ENCODE measurements around the gene ZNF789. TPM values are rescaled to one million over a fixed set of nuclear protein-coding genes. Genes with fewer than 3 reads are reported as not detected.
"Not testable (repeated sequence)": the region's sequence is repeated elsewhere in the genome, so short reads cannot be mapped to it uniquely, and the experiment has no call there.

ZNF789 gene
- total RNA-seq, 2 donors from 2014 or later = 16.0 to 18.8 TPM

DNA sequence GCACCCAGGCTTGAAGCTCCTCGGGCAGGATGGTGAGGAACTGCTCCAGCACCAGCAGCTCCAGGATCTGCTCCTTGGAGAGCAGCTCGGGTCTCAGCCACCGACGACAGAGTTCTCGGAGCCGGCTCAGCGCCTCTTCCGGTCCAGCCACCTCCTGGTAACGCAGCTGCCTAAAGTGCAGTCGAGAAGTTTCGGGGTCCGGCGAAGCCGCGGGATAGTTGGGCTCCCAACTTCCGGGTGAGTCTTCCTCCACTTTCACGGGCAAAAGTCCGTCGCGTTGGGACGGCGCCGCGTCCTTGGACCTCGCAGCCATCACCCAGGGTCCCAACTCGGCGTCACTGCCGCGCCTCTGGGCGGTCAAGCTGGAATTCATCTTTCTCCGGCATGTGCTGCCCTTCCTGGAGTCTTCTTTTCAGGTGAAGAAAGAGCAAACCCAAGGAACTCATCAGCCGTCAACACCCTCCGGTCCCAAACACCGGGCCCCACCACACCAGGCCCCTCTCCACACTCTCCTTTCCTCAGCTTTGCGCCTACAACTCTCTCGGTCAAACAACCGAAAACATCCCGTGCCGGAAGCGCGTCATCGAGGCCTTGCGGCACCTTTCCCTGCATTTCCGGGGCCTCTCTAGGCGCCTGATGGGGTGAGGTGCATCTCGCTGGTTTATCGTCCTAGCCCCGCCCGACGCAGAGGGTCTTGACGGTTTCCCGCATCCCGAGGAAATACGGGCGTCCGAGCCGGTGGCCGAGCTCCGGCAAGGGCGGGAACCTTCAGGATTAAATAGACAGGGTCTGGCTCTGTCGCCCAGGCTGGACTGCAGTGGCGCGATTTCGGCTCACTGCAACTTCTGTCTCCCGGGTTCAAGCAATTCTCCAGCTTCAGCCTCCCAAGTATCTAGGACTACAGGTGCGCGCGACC is 27.3 kb downstream of the ZNF789 start, which contains the start of gene ZNF394:
Gene ZNF394, minus strand, starts transcription at position 561 of the 916 bp plus-strand sequence. Its CDS starts 188 bp downstream, at position 373.
- H3K4me3 Mint-ChIP-seq = peak within 1 kb of the TSS; percentile 89 to 99
- peaks cover 1 to 3% of the 10 kb centered on the region in 2 donors for H3K9me3 Mint-ChIP-seq
- H3K4me1 Mint-ChIP-seq (ENCODE audit: low read depth) = peaks cover 32% of the 10 kb centered on the region
- peak within 1 kb of the TSS; percentile 90 for H3K27ac Mint-ChIP-seq
- peaks cover 18 to 36% of the 10 kb centered on the region in 2 donors for H3K36me3 Mint-ChIP-seq (ENCODE audit: insufficient read depth in 2 of 2)
- DNase-seq (peak; percentile 91 to 92), ATAC-seq (replicated peaks in 1 of 2) (peak; percentile 49 to 61)
- H3K27me3 Mint-ChIP-seq (ENCODE audit: low read depth) = no peaks in the 10 kb centered on the region

DNA sequence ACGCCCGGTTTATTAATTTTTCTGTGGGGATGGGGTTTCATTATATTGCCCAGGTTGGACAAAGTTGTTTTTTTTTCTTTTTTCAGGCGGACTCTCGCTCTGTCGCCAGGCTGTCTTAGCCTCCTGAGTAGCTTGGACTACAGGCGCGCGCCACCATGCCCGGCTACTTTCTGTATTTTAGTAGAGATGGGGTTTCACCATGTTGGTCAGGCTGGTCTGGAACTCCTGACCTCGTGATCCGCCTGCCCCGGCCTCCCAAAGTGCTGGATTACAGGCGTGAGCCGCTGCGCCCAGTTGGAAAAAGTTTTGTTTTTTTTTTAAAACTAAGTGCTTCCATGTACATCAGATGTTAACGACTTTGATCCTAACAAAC is 27.9 kb downstream of the ZNF789 start:
- peaks cover 36% of the 10 kb centered on the region for H3K4me1 Mint-ChIP-seq (ENCODE audit: low read depth)
- ATAC-seq (replicated peaks in 1 of 2) = no peak

DNA sequence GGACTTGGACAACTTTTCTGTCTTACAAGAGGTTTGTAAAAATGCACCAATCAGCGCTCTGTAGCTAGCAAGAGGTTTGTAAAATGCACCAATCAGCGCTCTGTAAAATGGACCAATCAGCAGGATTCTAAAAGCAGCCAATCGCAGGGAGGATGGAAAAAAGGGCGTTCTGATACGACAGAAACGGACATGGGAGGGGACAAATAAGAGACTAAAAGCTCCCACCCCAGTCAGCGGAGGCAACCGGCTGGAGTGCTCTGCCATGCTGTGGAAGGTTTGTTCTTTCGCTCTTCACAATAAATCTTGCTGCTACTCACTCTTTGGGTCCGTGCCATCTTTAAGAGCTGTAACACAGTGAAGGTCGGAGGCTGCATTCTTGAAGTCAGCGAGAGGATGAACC is 28.5 kb downstream of the ZNF789 start:
- ATAC-seq (replicated peaks in 1 of 2); H3K27me3 Mint-ChIP-seq (ENCODE audit: low read depth); H3K9me3 Mint-ChIP-seq; DNase-seq: not testable (repeated sequence)
- peak overlapping the region; percentile 19 for H3K27ac Mint-ChIP-seq
- H3K4me3 Mint-ChIP-seq = peak overlapping the region; percentile 89 to 99
- peaks cover 15 to 27% of the 10 kb centered on the region in 2 donors for H3K36me3 Mint-ChIP-seq (ENCODE audit: insufficient read depth in 2 of 2)
- peaks cover 39% of the 10 kb centered on the region for H3K4me1 Mint-ChIP-seq (ENCODE audit: low read depth)

More for the DNA sequence above, 27.9 kb downstream of the ZNF789 start:
- no peak for DNase-seq
- Mint-ChIP-seq H3K27ac (peak overlapping the region; percentile 58), H3K9me3 (peaks cover 1 to 3% of the 10 kb centered on the region in 2 donors), H3K27me3 (ENCODE audit: low read depth) (no peaks in the 10 kb centered on the region), H3K4me3 (peak overlapping the region; percentile 89 to 99), H3K36me3 (ENCODE audit: insufficient read depth in 2 of 2) (peaks cover 17 to 31% of the 10 kb centered on the region in 2 donors)

DNA sequence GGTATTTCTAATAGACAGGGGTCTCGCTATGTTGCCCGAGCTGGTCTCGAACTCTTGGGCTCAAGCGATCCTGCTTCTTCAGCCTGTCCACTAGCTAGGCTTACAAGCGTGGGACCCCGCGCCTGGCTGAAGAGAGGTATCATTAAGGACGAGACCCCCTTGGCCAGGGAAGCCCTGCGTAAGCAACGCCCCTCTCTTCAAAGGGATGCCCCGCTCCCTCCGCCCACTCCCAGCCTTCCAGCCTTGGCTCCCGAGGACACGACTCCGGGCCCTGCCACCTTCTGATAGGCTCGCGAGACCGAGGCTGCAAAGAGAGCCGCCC is 31.6 kb downstream of the ZNF789 start:
- Mint-ChIP-seq H3K27ac (peak overlapping the region; percentile 96), H3K27me3 (ENCODE audit: low read depth) (no peaks in the 10 kb centered on the region), H3K4me1 (ENCODE audit: low read depth) (peaks cover 42% of the 10 kb centered on the region), H3K9me3 (peaks cover 0 to 1% of the 10 kb centered on the region in 2 donors), H3K36me3 (ENCODE audit: insufficient read depth in 2 of 2) (peaks cover 7 to 16% of the 10 kb centered on the region in 2 donors), H3K4me3 (peak overlapping the region; percentile 84 to 93)
- ATAC-seq (replicated peaks in 1 of 2) (peak in 1 of 2 donors; percentile 84), DNase-seq (no peak)

DNA sequence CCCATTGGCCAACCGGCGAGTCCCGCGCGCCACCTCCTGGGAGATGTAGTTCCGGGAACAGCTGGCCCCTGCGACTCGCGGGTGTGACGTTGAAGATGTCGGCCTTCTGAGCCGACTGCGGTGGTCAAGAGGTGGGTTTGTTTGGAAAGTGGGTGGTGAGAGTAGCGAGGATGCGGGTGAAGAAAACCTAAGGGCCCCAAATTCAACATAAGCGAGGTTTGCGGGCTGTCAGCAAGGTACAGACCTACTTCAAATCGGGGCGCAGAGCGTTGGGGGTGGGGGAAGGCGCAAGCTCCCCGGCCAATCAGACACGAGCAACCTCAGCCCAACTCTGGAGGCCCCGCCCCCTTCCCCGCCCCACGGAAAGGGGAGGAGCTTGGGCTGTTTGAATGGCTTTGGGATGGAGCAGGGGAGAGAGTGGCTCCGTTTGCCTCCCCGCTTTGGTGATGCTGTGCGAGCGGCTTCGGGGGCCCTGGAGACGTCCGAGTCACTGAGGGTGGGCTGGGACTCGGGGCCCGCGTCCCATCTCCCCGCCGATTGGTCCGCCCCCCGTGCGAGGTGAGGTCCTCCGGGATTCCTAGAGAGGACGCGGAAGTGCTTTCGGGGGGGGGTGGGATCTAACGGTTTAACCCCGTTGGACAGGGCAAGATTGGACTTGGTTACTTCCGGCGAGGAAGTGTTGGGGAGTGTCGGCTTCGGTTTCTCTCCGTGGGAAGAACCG is 32.1 kb downstream of the ZNF789 start, which contains the start of gene ZKSCAN5:
Gene ZKSCAN5, plus strand, starts transcription at position 60 of the 721 bp plus-strand sequence. CDS start 1,383 bp downstream, outside the sequence.
- DNase-seq (peak; percentile 97 to 99), ATAC-seq (replicated peaks in 1 of 2) (peak; percentile 82 to 86)
- peak within 1 kb of the TSS; percentile 84 to 93 for H3K4me3 Mint-ChIP-seq
- H3K27me3 Mint-ChIP-seq (ENCODE audit: low read depth) = no peaks in the 10 kb centered on the region
- H3K36me3 Mint-ChIP-seq (ENCODE audit: insufficient read depth in 2 of 2) = peaks cover 5 to 13% of the 10 kb centered on the region in 2 donors
- H3K4me1 Mint-ChIP-seq (ENCODE audit: low read depth) = peaks cover 42% of the 10 kb centered on the region
- peak within 1 kb of the TSS; percentile 96 for H3K27ac Mint-ChIP-seq
- H3K9me3 Mint-ChIP-seq = peaks cover 0 to 1% of the 10 kb centered on the region in 2 donors

DNA sequence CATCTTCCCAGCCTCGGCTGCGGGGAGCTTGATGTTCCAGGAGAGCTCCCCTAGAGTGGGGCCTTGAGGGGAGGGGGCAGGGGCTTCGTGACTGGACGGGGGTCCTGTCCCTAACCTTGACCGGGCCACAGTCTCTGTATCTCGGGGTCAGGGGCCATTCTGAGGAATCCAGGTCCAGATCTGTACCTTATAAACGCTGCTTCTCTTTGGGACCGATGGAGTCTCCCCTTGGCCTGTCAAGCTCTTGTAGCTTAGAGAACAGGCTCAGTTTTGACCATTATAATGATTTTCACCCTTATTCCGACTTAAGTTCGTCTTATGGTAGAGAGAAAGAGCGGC is 32.6 kb downstream of the ZNF789 start:
- peaks cover 4 to 10% of the 10 kb centered on the region in 2 donors for H3K36me3 Mint-ChIP-seq (ENCODE audit: insufficient read depth in 2 of 2)
- peak overlapping the region; percentile 84 to 93 for H3K4me3 Mint-ChIP-seq
- H3K4me1 Mint-ChIP-seq (ENCODE audit: low read depth) = peaks cover 42% of the 10 kb centered on the region
- peaks cover 0 to 1% of the 10 kb centered on the region in 2 donors for H3K9me3 Mint-ChIP-seq
- DNase-seq (no peak), ATAC-seq (replicated peaks in 1 of 2) (peak in 1 of 2 donors; percentile 0)
- peak overlapping the region; percentile 86 for H3K27ac Mint-ChIP-seq
- no peaks in the 10 kb centered on the region for H3K27me3 Mint-ChIP-seq (ENCODE audit: low read depth)

DNA sequence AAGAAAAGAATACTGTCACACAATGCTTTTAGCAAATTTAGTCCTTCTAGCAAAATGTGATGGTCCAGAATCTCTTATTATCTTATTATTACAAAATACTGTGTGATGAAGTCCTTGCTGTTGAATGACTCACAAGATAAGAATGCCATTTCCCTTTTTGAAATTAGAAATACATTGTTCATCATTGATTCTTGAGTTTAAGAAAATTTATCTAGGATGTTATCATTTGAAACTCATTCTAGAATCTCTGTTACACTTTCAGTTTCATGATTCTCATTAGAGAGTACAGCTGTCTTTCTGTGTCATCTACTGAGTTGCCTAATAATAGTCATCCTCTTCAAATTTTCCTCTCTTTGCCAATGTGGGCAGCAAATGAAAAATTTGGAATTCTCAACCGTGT is 41.4 kb downstream of the ZNF789 start:
- Mint-ChIP-seq H3K9me3 (no peaks in the 10 kb centered on the region), H3K4me3 (no peak overlapping the region), H3K27me3 (ENCODE audit: low read depth) (no peaks in the 10 kb centered on the region), H3K36me3 (ENCODE audit: insufficient read depth in 2 of 2) (peaks cover 4 to 20% of the 10 kb centered on the region in 2 donors), H3K4me1 (ENCODE audit: low read depth) (peaks cover 15% of the 10 kb centered on the region), H3K27ac (no peak overlapping the region)
- no peak for ATAC-seq (replicated peaks in 1 of 2)
- DNase-seq = no peak

DNA sequence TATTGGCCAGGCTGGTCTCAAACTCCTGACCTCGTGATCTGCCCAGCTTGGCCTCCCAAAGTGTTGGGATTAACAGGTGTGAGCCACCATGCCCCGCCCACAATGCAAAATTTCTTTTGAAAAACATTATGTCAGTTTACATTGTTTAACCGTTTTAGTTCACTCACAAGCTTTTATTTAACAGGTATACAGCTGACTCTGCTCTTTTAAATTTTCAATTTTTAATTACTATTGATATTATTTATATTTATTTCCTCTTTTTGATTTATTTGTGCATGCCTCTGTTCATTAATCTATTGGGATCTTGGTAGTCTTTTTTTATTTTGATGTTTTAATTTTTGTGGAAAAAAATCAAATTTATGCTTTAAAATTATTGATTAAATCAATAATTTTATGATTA is 48.7 kb downstream of the ZNF789 start:
- H3K36me3 Mint-ChIP-seq (ENCODE audit: insufficient read depth in 2 of 2) = peaks cover 7 to 17% of the 10 kb centered on the region in 2 donors
- no peaks in the 10 kb centered on the region for H3K9me3 Mint-ChIP-seq
- ATAC-seq (replicated peaks in 1 of 2) (no peak), DNase-seq (no peak)
- H3K27me3 Mint-ChIP-seq (ENCODE audit: low read depth) = no peaks in the 10 kb centered on the region
- H3K4me1 Mint-ChIP-seq (ENCODE audit: low read depth) = peaks cover 6% of the 10 kb centered on the region
- no peak overlapping the region for H3K27ac Mint-ChIP-seq
- no peak overlapping the region for H3K4me3 Mint-ChIP-seq

DNA sequence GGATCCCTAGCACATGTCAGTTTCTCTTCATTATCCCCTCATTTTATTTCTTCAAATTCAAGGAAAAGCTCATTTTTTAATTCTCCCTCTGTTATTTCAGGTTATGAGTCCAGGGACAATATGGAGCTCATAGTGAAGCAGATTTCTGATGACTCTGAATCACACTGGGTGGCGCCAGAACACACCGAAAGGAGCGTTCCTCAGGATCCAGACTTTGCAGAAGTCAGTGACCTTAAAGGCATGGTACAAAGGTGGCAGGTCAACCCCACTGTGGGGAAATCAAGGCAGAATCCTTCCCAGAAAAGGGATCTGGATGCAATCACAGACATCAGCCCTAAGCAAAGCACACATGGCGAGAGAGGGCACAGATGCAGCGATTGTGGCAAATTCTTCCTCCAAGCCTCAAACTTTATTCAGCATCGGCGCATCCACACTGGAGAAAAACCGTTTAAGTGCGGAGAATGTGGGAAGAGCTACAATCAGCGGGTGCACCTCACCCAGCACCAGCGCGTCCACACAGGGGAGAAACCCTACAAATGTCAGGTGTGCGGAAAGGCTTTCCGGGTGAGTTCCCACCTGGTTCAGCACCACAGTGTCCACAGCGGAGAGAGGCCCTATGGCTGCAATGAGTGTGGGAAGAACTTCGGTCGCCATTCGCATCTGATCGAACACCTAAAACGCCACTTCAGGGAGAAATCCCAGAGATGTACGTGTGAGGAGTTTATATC is 53.2 kb downstream of the ZNF789 start:
- H3K4me3 Mint-ChIP-seq = no peak overlapping the region
- H3K27me3 Mint-ChIP-seq (ENCODE audit: low read depth) = no peaks in the 10 kb centered on the region
- H3K27ac Mint-ChIP-seq = no peak overlapping the region
- DNase-seq (peak; percentile 8 to 18), ATAC-seq (replicated peaks in 1 of 2) (peak in 1 of 2 donors; percentile 45)
- H3K9me3 Mint-ChIP-seq = peaks cover 9 to 12% of the 10 kb centered on the region in 2 donors
- peaks cover 6% of the 10 kb centered on the region for H3K4me1 Mint-ChIP-seq (ENCODE audit: low read depth)
- H3K36me3 Mint-ChIP-seq (ENCODE audit: insufficient read depth in 2 of 2) = peaks cover 24 to 38% of the 10 kb centered on the region in 2 donors

DNA sequence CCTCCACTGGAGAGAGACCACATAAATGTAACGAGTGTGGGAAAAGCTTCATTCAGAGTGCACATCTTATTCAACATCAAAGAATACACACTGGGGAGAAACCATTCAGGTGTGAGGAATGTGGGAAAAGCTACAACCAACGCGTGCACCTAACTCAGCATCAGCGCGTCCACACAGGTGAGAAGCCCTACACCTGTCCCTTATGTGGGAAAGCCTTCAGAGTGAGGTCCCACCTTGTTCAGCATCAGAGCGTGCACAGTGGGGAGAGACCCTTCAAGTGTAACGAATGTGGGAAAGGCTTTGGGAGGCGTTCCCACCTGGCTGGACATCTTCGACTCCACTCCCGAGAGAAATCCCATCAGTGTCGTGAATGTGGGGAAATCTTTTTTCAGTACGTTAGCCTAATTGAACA is 58.7 kb downstream of the ZNF789 start:
- peaks cover 22 to 33% of the 10 kb centered on the region in 2 donors for H3K9me3 Mint-ChIP-seq
- H3K36me3 Mint-ChIP-seq (ENCODE audit: insufficient read depth in 2 of 2) = peaks cover 41 to 59% of the 10 kb centered on the region in 2 donors
- ATAC-seq (replicated peaks in 1 of 2) (no peak), DNase-seq (no peak)
- no peaks in the 10 kb centered on the region for H3K4me1 Mint-ChIP-seq (ENCODE audit: low read depth)
- H3K4me3 Mint-ChIP-seq = no peak overlapping the region
- no peaks in the 10 kb centered on the region for H3K27me3 Mint-ChIP-seq (ENCODE audit: low read depth)
- H3K27ac Mint-ChIP-seq = no peak overlapping the region

DNA sequence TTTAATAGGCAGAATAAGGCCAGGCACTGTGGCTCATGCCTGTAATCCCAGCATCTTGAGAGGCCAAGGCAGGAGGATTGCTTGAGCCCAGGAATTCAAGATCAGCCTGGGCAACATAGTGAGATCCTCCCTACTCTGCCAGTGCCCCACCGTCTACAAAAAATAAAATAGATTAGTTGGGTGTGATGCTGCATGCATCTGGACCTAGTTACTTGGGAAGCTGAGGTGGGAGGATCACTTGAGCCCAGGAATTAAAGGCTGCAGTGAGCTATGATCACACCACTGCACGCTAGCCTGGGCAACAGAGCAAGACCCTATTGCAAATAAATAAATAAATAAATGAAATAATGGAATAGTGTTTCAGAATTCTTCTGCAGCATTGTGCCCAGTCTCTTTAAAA is 63.0 kb downstream of the ZNF789 start:
- Mint-ChIP-seq H3K4me1 (ENCODE audit: low read depth) (no peaks in the 10 kb centered on the region), H3K9me3 (peaks cover 15 to 30% of the 10 kb centered on the region in 2 donors), H3K27ac (no peak overlapping the region), H3K4me3 (no peak overlapping the region), H3K36me3 (ENCODE audit: insufficient read depth in 2 of 2) (peaks cover 31 to 44% of the 10 kb centered on the region in 2 donors), H3K27me3 (ENCODE audit: low read depth) (no peaks in the 10 kb centered on the region)
- DNase-seq (no peak), ATAC-seq (replicated peaks in 1 of 2) (no peak)

Data from activated T-cell treated with anti-CD3 and anti-CD28 coated beads, Interleukin-2, amount 50 U/mL, for 72 hours (primary cell).